Measurements from ENCODE around the gene PIK3R1.

Gene PIK3R1

GRCh38 chr5:68332556-68332955, 117.0 kb downstream of the PIK3R1 start:
- DNase-seq = no peak

- no peak for DNase-seq
Measured at GRCh38 chr5:68333649-68334552, 118.3 kb downstream of the PIK3R1 start.

GRCh38 chr5:68334553-68334886, 119.0 kb downstream of the PIK3R1 start:
- no peak for DNase-seq

- no peak for DNase-seq
Measured at GRCh38 chr5:68335075-68335474, 119.5 kb downstream of the PIK3R1 start.

- no peak for DNase-seq
Measured at GRCh38 chr5:68336200-68336599, 120.6 kb downstream of the PIK3R1 start.

- DNase-seq = no peak
Measured at GRCh38 chr5:68337235-68337634, 121.7 kb downstream of the PIK3R1 start.

- no peak for DNase-seq
Measured at GRCh38 chr5:68339921-68340321, 124.4 kb downstream of the PIK3R1 start.

GRCh38 chr5:68341006-68341405, 125.5 kb downstream of the PIK3R1 start:
- DNase-seq = no peak

DNA sequence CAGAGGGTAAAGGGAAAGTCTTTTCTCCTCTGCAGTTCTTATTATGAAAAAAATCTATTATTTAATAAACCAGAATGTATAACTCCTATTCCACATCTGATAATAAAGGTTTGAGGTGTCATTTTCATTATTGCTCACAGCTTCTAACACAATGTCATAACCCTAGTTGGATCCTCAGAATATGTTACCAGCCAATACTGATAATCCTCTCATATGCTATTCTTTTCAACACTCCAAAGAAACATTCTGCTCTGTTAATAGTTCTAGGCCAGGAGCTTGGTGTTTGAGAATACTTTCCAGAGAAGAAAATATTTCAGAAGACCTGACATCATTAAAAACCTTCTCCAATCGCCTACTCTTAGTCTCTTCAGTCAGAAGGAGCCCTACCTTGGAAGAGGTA, 127.1 kb downstream of the PIK3R1 start:
- DNase-seq = no peak

DNA sequence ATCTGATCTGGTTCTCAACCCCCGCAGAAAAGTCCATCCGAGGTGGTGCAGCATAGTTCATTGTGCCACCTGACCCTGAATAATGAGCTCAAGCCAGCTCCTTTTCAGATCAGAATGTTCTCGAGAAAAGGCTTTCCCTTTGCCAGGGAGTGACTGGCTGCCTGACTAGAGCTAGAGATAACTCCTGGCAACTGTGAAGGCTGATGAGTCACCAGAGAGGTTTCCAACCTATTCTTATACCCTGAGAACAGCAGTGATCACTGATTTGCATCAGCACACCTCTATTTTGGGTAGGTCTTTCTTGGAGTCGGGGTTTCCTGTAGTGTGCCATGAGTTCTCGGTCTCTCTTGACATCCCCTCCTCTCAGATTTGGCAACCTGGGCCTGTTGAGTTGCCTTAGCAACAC, 127.9 kb downstream of the PIK3R1 start:
- no peak for DNase-seq

GRCh38 chr5:68344447-68345111, 129.0 kb downstream of the PIK3R1 start:
- no peak for DNase-seq

- DNase-seq = no peak
Measured at GRCh38 chr5:68345171-68345570, 129.6 kb downstream of the PIK3R1 start.

DNA sequence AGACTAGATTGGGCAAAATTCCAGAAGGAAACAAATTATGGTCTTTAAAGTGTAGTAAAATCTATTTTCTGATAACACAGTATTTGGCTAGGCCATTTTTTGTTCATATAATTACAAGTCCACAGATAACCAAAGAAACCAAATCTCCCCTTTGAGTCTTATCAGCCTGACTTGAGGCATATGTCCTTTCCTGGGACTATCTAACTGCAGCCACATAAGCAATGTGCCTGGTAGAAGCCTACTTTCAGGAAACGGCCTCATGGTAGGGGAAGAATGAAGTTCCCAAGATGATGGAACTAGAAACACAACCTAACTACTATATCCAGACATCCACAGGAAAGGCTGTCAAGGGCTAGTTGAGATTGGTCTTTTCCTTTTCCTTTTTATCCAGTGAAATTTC, 130.0 kb downstream of the PIK3R1 start:
- DNase-seq = no peak

DNA sequence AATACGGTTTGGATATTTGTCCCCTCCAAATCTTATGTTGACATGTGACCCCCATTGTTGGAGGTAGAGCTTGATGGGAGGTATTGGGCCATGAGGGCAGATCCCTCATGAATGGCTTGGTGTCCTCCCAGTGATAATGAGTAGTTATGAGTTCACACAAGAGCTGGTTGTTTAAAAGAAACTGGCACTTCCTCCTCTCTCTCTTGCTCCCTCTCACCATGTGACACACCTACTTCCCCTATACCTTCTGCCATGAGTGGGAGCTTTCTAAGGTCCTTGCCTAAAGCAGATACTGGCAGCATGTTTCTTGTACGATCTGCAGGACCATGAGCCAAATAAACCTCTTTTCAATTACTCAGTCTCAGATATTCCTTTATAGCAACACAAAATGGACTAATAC, 132.0 kb downstream of the PIK3R1 start:
- no peak for DNase-seq

- DNase-seq = no peak
Measured at GRCh38 chr5:68348447-68349222, 133.1 kb downstream of the PIK3R1 start.

DNA sequence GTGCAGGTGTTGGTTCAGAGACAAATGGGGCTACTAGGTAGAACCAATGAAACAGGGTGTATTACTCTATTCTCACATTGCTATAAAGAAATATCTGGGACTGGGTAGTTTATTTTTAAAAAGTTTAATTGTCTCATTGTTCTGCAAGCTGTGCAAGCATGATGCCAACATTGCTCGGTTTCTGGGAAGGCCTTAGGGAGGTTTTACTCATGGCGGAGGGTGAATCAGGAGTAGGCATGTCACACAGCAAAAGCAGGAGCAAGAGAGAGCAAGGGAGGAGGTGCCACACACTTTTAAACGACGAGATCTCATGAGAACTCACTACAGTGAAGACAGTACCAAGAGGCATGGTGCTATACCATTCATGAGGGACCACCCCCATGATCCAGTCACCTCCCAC, 134.6 kb downstream of the PIK3R1 start:
- DNase-seq = no peak
